ENCODE measurements around the gene ABCA2.

The ABCA2 gene, protein sequence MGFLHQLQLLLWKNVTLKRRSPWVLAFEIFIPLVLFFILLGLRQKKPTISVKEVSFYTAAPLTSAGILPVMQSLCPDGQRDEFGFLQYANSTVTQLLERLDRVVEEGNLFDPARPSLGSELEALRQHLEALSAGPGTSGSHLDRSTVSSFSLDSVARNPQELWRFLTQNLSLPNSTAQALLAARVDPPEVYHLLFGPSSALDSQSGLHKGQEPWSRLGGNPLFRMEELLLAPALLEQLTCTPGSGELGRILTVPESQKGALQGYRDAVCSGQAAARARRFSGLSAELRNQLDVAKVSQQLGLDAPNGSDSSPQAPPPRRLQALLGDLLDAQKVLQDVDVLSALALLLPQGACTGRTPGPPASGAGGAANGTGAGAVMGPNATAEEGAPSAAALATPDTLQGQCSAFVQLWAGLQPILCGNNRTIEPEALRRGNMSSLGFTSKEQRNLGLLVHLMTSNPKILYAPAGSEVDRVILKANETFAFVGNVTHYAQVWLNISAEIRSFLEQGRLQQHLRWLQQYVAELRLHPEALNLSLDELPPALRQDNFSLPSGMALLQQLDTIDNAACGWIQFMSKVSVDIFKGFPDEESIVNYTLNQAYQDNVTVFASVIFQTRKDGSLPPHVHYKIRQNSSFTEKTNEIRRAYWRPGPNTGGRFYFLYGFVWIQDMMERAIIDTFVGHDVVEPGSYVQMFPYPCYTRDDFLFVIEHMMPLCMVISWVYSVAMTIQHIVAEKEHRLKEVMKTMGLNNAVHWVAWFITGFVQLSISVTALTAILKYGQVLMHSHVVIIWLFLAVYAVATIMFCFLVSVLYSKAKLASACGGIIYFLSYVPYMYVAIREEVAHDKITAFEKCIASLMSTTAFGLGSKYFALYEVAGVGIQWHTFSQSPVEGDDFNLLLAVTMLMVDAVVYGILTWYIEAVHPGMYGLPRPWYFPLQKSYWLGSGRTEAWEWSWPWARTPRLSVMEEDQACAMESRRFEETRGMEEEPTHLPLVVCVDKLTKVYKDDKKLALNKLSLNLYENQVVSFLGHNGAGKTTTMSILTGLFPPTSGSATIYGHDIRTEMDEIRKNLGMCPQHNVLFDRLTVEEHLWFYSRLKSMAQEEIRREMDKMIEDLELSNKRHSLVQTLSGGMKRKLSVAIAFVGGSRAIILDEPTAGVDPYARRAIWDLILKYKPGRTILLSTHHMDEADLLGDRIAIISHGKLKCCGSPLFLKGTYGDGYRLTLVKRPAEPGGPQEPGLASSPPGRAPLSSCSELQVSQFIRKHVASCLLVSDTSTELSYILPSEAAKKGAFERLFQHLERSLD (N-terminal part only)

GRCh38 chr9:137027369-137028262, at the start of gene ABCA2:
ABCA2 (minus strand) TSS chr9:137028237; CDS start chr9:137028140, 97 bp downstream.
- peak; percentile 5; the same call in 1 of the 3 replicates for ATAC-seq
- TF ChIP-seq SNAI2 (CRISPR knock-in tag; IDR thresholded peaks at IDR 0.05) (no peak), TSHZ2 (CRISPR knock-in tag; IDR thresholded peaks at IDR 0.05) (no peak), RARB (CRISPR knock-in tag; IDR thresholded peaks at IDR 0.05) (no peak), ZC3H10 (CRISPR knock-in tag; IDR thresholded peaks at IDR 0.05) (no peak), OSR1 (CRISPR knock-in tag; IDR thresholded peaks at IDR 0.05) (no peak), ESRRG (CRISPR knock-in tag; IDR thresholded peaks at IDR 0.05) (no peak), TOX (CRISPR knock-in tag; IDR thresholded peaks at IDR 0.05; ENCODE audit: borderline replicate concordance) (no peak)
- TF ChIP-seq, protein P1, sequence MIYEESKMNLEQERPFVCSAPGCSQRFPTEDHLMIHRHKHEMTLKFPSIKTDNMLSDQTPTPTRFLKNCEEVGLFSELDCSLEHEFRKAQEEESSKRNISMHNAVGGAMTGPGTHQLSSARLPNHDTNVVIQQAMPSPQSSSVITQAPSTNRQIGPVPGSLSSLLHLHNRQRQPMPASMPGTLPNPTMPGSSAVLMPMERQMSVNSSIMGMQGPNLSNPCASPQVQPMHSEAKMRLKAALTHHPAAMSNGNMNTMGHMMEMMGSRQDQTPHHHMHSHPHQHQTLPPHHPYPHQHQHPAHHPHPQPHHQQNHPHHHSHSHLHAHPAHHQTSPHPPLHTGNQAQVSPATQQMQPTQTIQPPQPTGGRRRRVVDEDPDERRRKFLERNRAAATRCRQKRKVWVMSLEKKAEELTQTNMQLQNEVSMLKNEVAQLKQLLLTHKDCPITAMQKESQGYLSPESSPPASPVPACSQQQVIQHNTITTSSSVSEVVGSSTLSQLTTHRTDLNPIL (CRISPR knock-in tag; IDR thresholded peaks at IDR 0.05; ENCODE audit: low read depth), result no peak

DNA sequence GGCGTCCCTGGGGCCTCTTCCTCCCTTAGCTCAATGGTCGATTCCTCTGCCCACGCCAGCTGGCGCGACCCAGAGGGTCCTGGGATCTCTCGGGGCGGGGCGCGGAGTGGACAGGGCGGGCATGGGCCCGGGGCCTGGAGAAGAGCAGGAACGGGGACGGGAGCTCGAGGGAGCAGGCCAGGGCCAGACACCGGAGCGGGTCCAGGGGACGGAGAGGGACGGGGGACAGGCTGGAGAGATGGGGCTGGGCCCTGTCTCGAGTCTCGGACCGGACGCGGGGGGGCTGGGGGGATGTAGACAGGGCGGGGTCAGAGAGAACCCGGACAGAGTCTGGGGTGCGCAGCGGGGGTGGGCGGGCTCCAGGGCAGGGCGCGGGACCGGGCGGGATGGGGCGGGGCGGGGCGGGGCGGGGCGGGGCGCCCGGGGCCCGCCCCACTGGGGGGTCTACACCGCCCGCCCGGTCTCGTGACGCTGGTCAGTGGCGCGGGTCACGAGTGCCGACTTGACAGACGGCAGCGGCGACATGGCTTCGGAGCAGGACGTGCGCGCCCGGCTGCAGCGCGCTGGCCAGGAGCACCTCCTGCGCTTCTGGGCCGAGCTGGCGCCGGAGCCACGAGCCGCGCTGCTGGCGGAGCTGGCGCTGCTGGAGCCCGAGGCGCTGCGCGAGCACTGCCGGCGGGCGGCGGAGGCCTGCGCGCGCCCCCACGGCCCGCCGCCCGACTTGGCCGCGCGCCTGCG, 49.1 kb upstream of the ABCA2 start, which contains the start of gene UAP1L1:
UAP1L1 (plus strand) TSS at position 508 of the 738 bp plus-strand sequence; CDS start at position 524, 16 bp downstream.
- TF ChIP-seq ZFP3 (CRISPR knock-in tag; IDR thresholded peaks at IDR 0.05), result no peak
- TF ChIP-seq PPARA (CRISPR knock-in tag; IDR thresholded peaks at IDR 0.05; ENCODE audit: borderline replicate concordance), result no peak
- TF ChIP-seq, protein P1 (CRISPR knock-in tag; IDR thresholded peaks at IDR 0.05; ENCODE audit: low read depth), result no peak
- TF ChIP-seq CSDC2 (CRISPR knock-in tag; IDR thresholded peaks at IDR 0.05), result no peak
- TF ChIP-seq BACH2 (CRISPR knock-in tag; IDR thresholded peaks at IDR 0.05; ENCODE audit: borderline replicate concordance), result no peak
- TF ChIP-seq CSRNP3 (CRISPR knock-in tag; IDR thresholded peaks at IDR 0.05), result no peak
- TF ChIP-seq ZFP30 (CRISPR knock-in tag; IDR thresholded peaks at IDR 0.05), result no peak
- no peak for TF ChIP-seq ZC3H10 (CRISPR knock-in tag; IDR thresholded peaks at IDR 0.05)
- no peak for TF ChIP-seq SNAI2 (CRISPR knock-in tag; IDR thresholded peaks at IDR 0.05)
- TF ChIP-seq ARNTL (CRISPR knock-in tag; IDR thresholded peaks at IDR 0.05; ENCODE audit: borderline replicate concordance, low read depth), result no peak
- TF ChIP-seq ISL1 (CRISPR knock-in tag; IDR thresholded peaks at IDR 0.05), result no peak
- no peak for TF ChIP-seq TCF4 (CRISPR knock-in tag; IDR thresholded peaks at IDR 0.05; ENCODE audit: borderline replicate concordance)
- TF ChIP-seq, protein P2, sequence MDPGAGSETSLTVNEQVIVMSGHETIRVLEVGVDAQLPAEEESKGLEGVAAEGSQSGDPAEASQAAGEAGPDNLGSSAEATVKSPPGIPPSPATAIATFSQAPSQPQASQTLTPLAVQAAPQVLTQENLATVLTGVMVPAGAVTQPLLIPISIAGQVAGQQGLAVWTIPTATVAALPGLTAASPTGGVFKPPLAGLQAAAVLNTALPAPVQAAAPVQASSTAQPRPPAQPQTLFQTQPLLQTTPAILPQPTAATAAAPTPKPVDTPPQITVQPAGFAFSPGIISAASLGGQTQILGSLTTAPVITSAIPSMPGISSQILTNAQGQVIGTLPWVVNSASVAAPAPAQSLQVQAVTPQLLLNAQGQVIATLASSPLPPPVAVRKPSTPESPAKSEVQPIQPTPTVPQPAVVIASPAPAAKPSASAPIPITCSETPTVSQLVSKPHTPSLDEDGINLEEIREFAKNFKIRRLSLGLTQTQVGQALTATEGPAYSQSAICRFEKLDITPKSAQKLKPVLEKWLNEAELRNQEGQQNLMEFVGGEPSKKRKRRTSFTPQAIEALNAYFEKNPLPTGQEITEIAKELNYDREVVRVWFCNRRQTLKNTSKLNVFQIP (CRISPR knock-in tag; IDR thresholded peaks at IDR 0.05; ENCODE audit: borderline replicate concordance, low read depth), result no peak
- peak; percentile 73 for ATAC-seq

All from SK-N-SH treated with all-trans-retinoic acid at 6 μM for 48 hours (cell line).